Activated T-cell treated with anti-CD3 and anti-CD28 coated beads for 1 hour (primary cell): ENCODE data around the gene APLF.
"Not testable (repeated sequence)": the region's sequence is repeated elsewhere in the genome, so short reads cannot be mapped to it uniquely, and the experiment has no call there.

Experiments used
- DNase-seq: peaks from one replicate; pipeline ENCODE4 v3.0.0-alpha.2; 2020; ENCODE audit warnings: low read depth

The APLF gene

GRCh38 chr2:68588589-68588988, 121.2 kb downstream of the APLF start:
- DNase-seq, result no peak

GRCh38 chr2:68589963-68590362, 122.6 kb downstream of the APLF start:
- DNase-seq, result no peak

GRCh38 chr2:68590702-68591101, 123.3 kb downstream of the APLF start:
- DNase-seq, result no peak

GRCh38 chr2:68591225-68591624, 123.8 kb downstream of the APLF start:
- no peak for DNase-seq

- DNase-seq, result no peak
Measured at GRCh38 chr2:68594041-68594440, 126.7 kb downstream of the APLF start.

GRCh38 chr2:68594674-68595492, 127.5 kb downstream of the APLF start:
- DNase-seq, result peak; percentile 31

- not testable (repeated sequence) for DNase-seq
Measured at GRCh38 chr2:68595493-68595785, 128.1 kb downstream of the APLF start.

- DNase-seq, result not testable (repeated sequence)
Measured at GRCh38 chr2:68600495-68600894, 133.1 kb downstream of the APLF start.

- DNase-seq, result no peak
Measured at GRCh38 chr2:68603059-68603458, 135.7 kb downstream of the APLF start.

- DNase-seq, result no peak
Measured at GRCh38 chr2:68604077-68604476, 136.7 kb downstream of the APLF start.

GRCh38 chr2:68605939-68606338, 138.6 kb downstream of the APLF start:
- no peak for DNase-seq

GRCh38 chr2:68606759-68607158, 139.4 kb downstream of the APLF start:
- DNase-seq, result no peak

GRCh38 chr2:68607837-68608236, 140.5 kb downstream of the APLF start:
- no peak for DNase-seq

GRCh38 chr2:68612765-68613519, 145.6 kb downstream of the APLF start:
- DNase-seq, result no peak

GRCh38 chr2:68620772-68621171, 153.4 kb downstream of the APLF start:
- DNase-seq, result no peak

- DNase-seq, result no peak
Measured at GRCh38 chr2:68623820-68624219, 156.4 kb downstream of the APLF start.

- DNase-seq, result no peak
Measured at GRCh38 chr2:68627615-68628014, 160.2 kb downstream of the APLF start.
